ENCODE data around the gene TCTN2.

DNA sequence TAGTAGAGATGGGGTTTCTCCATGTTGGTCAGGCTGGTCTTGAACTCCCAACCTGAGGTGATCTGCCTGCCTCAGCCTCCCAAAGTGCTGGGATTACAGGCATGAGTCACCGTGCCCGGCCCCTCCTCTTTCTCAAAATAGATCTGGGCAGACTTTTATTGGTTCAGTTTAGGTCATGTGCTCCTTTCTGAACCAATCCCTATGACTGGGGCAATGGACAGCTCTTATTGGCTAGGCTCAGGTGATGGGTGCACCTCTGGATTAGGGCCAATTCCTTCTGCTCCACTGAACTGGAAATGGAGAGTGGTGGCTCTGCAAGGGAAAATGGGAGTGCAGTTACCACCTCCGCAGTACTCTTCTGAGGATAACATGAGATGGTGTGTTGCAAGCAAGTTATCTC lies 35.0 kb downstream of the TCTN2 start:
- TF ChIP-seq, protein P1, sequence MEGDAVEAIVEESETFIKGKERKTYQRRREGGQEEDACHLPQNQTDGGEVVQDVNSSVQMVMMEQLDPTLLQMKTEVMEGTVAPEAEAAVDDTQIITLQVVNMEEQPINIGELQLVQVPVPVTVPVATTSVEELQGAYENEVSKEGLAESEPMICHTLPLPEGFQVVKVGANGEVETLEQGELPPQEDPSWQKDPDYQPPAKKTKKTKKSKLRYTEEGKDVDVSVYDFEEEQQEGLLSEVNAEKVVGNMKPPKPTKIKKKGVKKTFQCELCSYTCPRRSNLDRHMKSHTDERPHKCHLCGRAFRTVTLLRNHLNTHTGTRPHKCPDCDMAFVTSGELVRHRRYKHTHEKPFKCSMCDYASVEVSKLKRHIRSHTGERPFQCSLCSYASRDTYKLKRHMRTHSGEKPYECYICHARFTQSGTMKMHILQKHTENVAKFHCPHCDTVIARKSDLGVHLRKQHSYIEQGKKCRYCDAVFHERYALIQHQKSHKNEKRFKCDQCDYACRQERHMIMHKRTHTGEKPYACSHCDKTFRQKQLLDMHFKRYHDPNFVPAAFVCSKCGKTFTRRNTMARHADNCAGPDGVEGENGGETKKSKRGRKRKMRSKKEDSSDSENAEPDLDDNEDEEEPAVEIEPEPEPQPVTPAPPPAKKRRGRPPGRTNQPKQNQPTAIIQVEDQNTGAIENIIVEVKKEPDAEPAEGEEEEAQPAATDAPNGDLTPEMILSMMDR (IDR thresholded peaks at IDR 0.05; ENCODE audit: borderline replicate concordance, extremely low read depth, low read length, poor library complexity, severe bottlenecking): no peak
- no peak for TF ChIP-seq EZH2 (IDR thresholded peaks at IDR 0.05; ENCODE audit: borderline replicate concordance, low read depth, low read length, severe bottlenecking)

All from DND-41 (cell line).